HCT116 (cell line): Measurements from ENCODE around the gene MOAP1. TPM values are rescaled to one million over a fixed set of nuclear protein-coding genes. Genes with fewer than 3 reads are reported as not detected.

Experiments
- ATAC-seq: fragments of 200-7000 bp; cut with Tn5 transposase; 2 replicates; pipeline ENCODE4 v1.9.1; 2020; ENCODE audit warnings: mild to moderate bottlenecking, moderate library complexity
- BruUV-seq: library from RNA; stranded (reverse); fragments of 400-500 nt; replicated peaks from 2 replicates; lab custom pipeline; 2021; lab: Mats Ljungman, UMichigan
- CTCF ChIA-PET: fragments of 300-600 bp; sonication (Branson Sonifier 250); formaldehyde crosslinking; loops from one replicate; lab custom pipeline; 2021; ENCODE audit warnings: antibody characterized with exemption; lab: Charles Lee
- POLR2A ChIA-PET: fragments of 300-600, 350-600 bp; sonication (Branson Sonifier 250); formaldehyde crosslinking; loops from one replicate; lab custom pipeline; 2021; ENCODE audit warnings: antibody characterized with exemption; lab: Charles Lee
- RAD21 ChIA-PET, 2 experiments: fragments of 300-600 bp; sonication (Branson Sonifier 250); formaldehyde crosslinking; loops; one replicate each; lab custom pipeline; 2023; ENCODE audit warnings: low total read pairs in 2 of 2; ENCODE audit not compliant: uncharacterized antibody in 2 of 2, unreplicated experiment in 2 of 2, low non-redundant PET in 1 of 2; lab: Charles Lee
- DNase-seq: peaks from one replicate; pipeline ENCODE4 v3.0.0-alpha.2; 2010; ENCODE audit warnings: low read depth, low spot score
- H2AFZ ChIP-seq: fragments of 200-600 bp; shearing (Covaris generic), sonication (generic); 2 replicates; pipeline ENCODE4 v1.6.1; 2017; ENCODE audit warnings: low read depth, mixed run types, mixed read lengths, antibody characterized with exemption, low read length; ENCODE audit not compliant: poor library complexity, severe bottlenecking
- H3K27ac ChIP-seq: 2 replicates; pipeline ENCODE4 v1.5.1; 2012; ENCODE audit warnings: low read depth, low read length
- H3K27me3 ChIP-seq: fragments of 200-600 bp; sonication (generic); 2 replicates; pipeline ENCODE4 v1.6.1; 2016; ENCODE audit warnings: mixed run types, low read length, mixed read lengths; ENCODE audit not compliant: insufficient read depth
- H3K36me3 ChIP-seq, 2 experiments: fragments of 200-500 bp in 1 of 2; fragments of 200-600 bp in 1 of 2; sonication (Bioruptor generic) in 1 of 2; sonication (generic) in 1 of 2; 2 replicates each; pipeline versions ENCODE4 v1.5.1 to v1.6.1; 2014 to 2016; ENCODE audit warnings: low read length in 2 of 2, inconsistent platforms in 1 of 2, mixed read lengths in 1 of 2, mixed run types in 1 of 2; ENCODE audit not compliant: insufficient read depth in 2 of 2, control insufficient read depth in 1 of 2
- H3K4me1 ChIP-seq, 2 experiments: fragments of 200-600 bp in 1 of 2; sonication (generic) in 1 of 2; 2 replicates each; pipeline versions ENCODE4 v1.5.1 to v1.6.1; 2012 to 2017; ENCODE audit warnings: low read length in 2 of 2, inconsistent platforms in 1 of 2, mild to moderate bottlenecking in 1 of 2, mixed read lengths in 1 of 2, mixed run types in 1 of 2, moderate library complexity in 1 of 2; ENCODE audit not compliant: insufficient read depth in 2 of 2, control insufficient read depth in 1 of 2
- H3K4me2 ChIP-seq: fragments of 200-600 bp; sonication (generic); 2 replicates; pipeline ENCODE4 v1.6.1; 2017; ENCODE audit warnings: mixed run types, low read length, mixed read lengths
- H3K4me3 ChIP-seq, 2 experiments: fragments of 200-600 bp in 1 of 2; sonication (generic) in 1 of 2; replicated peaks in 1 of 2; 2 replicates each; pipeline ENCODE4 v1.5.1; 2011 to 2016; ENCODE audit warnings: low read length in 2 of 2, control low read depth in 1 of 2, low read depth in 1 of 2, mild to moderate bottlenecking in 1 of 2, mixed read lengths in 1 of 2, mixed run types in 1 of 2
- H3K79me2 ChIP-seq: fragments of 200-600 bp; sonication (generic); 2 replicates; pipeline ENCODE4 v1.6.1; 2017; ENCODE audit warnings: mild to moderate bottlenecking, mixed run types, low read length, moderate library complexity, mixed read lengths; ENCODE audit not compliant: insufficient read depth
- H3K9ac ChIP-seq: fragments of 200-600 bp; sonication (generic); 2 replicates; pipeline ENCODE4 v1.6.1; 2016; ENCODE audit warnings: low read length, mixed read lengths
- H3K9me2 ChIP-seq: fragments of 200-600 bp; sonication (generic), shearing (Covaris generic); 2 replicates; pipeline ENCODE4 v1.6.1; 2017; ENCODE audit warnings: mixed run types, mild to moderate bottlenecking, moderate library complexity; ENCODE audit not compliant: insufficient read depth
- H3K9me3 ChIP-seq, 2 experiments: fragments of 200-500 bp in 1 of 2; fragments of 200-600 bp in 1 of 2; sonication (Bioruptor generic) in 1 of 2; sonication (generic) in 1 of 2; 2 replicates each; pipeline ENCODE4 v1.6.1; 2014 to 2017; ENCODE audit warnings: low read length in 2 of 2, mixed read lengths in 2 of 2, inconsistent platforms in 1 of 2, low read depth in 1 of 2, mild to moderate bottlenecking in 1 of 2, mixed run types in 1 of 2, moderate library complexity in 1 of 2; ENCODE audit not compliant: control insufficient read depth in 1 of 2, insufficient read depth in 1 of 2
- H4K20me1 ChIP-seq: fragments of 200-600 bp; sonication (generic), shearing (Covaris generic); 2 replicates; pipeline ENCODE4 v1.6.1; 2017; ENCODE audit warnings: mixed run types, mild to moderate bottlenecking, moderate library complexity; ENCODE audit not compliant: insufficient read depth
- CBX3 ChIP-seq: IDR thresholded peaks from 2 replicates; pipeline ENCODE4 v1.6.1; 2012; ENCODE audit warnings: low read depth
- EGR1 ChIP-seq: IDR thresholded peaks from 2 replicates; pipeline ENCODE4 v1.6.1; 2012; ENCODE audit warnings: low read depth
- ELF1 ChIP-seq: IDR thresholded peaks from 2 replicates; pipeline ENCODE4 v1.6.1; 2012; ENCODE audit warnings: low read depth, borderline replicate concordance
- EZH2 ChIP-seq: fragments of 200-600 bp; sonication (generic); IDR thresholded peaks from 2 replicates; pipeline ENCODE4 v1.6.1; 2017; ENCODE audit warnings: antibody characterized with exemption, mixed run types
- EZH2phosphoT487 ChIP-seq: fragments of 200-600 bp; IDR thresholded peaks from 2 replicates; pipeline ENCODE4 v1.6.1; 2018; ENCODE audit warnings: antibody characterized with exemption, borderline replicate concordance
- FOSL1 ChIP-seq: IDR thresholded peaks from 2 replicates; pipeline ENCODE4 v1.6.1; 2012; ENCODE audit warnings: low read depth
- JUND ChIP-seq: IDR thresholded peaks from 2 replicates; pipeline ENCODE4 v1.6.1; 2012
- POLR2A ChIP-seq: IDR thresholded peaks from 2 replicates; pipeline ENCODE4 v1.7.0; 2011; ENCODE audit warnings: borderline replicate concordance; ENCODE audit not compliant: insufficient read depth, insufficient read length; ENCODE audit errors: extremely low read depth
- POLR2AphosphoS5 ChIP-seq: IDR thresholded peaks from 2 replicates; pipeline ENCODE4 v1.6.1; 2011; ENCODE audit warnings: mild to moderate bottlenecking, low read depth, low read length, moderate library complexity
- RAD21 ChIP-seq: IDR thresholded peaks from 2 replicates; pipeline ENCODE4 v1.6.1; 2012; ENCODE audit warnings: low read depth, mild to moderate bottlenecking
- SP1 ChIP-seq: IDR thresholded peaks from 2 replicates; pipeline ENCODE4 v1.6.1; 2012; ENCODE audit warnings: low read depth
- SRF ChIP-seq: IDR thresholded peaks from 2 replicates; pipeline ENCODE4 v1.6.1; 2012; ENCODE audit warnings: low read depth
- TCF7L2 ChIP-seq: IDR thresholded peaks from 2 replicates; pipeline ENCODE4 v1.7.0; 2011; ENCODE audit warnings: borderline replicate concordance, inconsistent platforms; ENCODE audit not compliant: insufficient read depth, insufficient read length; ENCODE audit errors: extremely low read depth
- YY1 ChIP-seq: IDR thresholded peaks from 2 replicates; pipeline ENCODE4 v1.6.1; 2011; ENCODE audit warnings: low read length, low read depth, moderate library complexity, mild to moderate bottlenecking; ENCODE audit not compliant: insufficient replicate concordance; ENCODE audit errors: extremely low read depth
- ZNF274 ChIP-seq: fragments of 200-500 bp; sonication (Bioruptor generic); IDR thresholded peaks from 2 replicates; pipeline ENCODE4 v1.6.1; 2014; ENCODE audit warnings: mild to moderate bottlenecking, low read depth, low read length, inconsistent platforms
- intact Hi-C: fragments of 100-400 bp; cut with micrococcal nuclease; formaldehyde crosslinking; loops from 2 replicates; pipeline ENCODE4 v1.10.0; 2022
- total RNA-seq: library from RNA; stranded (reverse); gene quantifications from one replicate; pipeline ENCODE4 v1.2.1, GENCODE V29; 2021; ENCODE audit not compliant: unreplicated experiment
- TF ChIP-seq, protein P1 (sequence below): IDR thresholded peaks from 2 replicates; pipeline ENCODE4 v1.6.1; 2011; ENCODE audit warnings: mild to moderate bottlenecking, low read length, moderate library complexity; ENCODE audit not compliant: insufficient replicate concordance; ENCODE audit errors: extremely low read depth
- TF ChIP-seq, protein P2 (sequence below): IDR thresholded peaks from 2 replicates; pipeline ENCODE4 v1.6.1; 2012; ENCODE audit warnings: low read depth
- TF ChIP-seq, protein P3 (sequence below), 3 experiments: fragments of 200-600 bp in 1 of 3; sonication (generic) in 1 of 3; IDR thresholded peaks in 2 of 3; conservative IDR thresholded peaks in 1 of 3; 2 replicates each; pipeline ENCODE4 v1.5.1; 2012 to 2017; ENCODE audit warnings: low read depth in 2 of 3, low read length in 2 of 3, antibody characterized with exemption in 1 of 3, borderline replicate concordance in 1 of 3, control low read depth in 1 of 3, mild to moderate bottlenecking in 1 of 3, mixed read lengths in 1 of 3, mixed run types in 1 of 3, moderate library complexity in 1 of 3; ENCODE audit not compliant: insufficient read depth in 1 of 3

MOAP1 gene
- total RNA-seq, 1 experiment from 2014 or later, result 14.2 TPM

DNA sequence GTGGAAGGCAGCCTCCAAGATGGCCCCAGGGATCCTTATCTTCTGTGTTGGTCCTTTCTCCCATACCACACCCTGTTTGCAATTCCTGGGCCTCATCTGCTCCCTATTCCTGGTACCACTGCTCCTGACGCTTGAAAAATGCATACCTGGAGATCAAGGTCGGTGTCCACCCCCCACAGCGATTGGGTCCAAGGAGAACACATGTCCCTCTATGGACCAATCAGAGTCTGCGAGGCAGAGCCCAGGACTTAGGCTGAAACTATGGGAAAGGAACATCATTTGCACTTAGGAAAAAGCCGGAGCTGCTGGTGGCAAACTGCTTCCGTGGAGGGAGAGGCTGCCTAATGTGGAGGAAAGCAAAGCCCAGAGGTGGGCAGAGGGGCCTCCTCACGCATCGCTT lies 35.7 kb downstream of the MOAP1 start (continued):
- TF ChIP-seq, protein P1, sequence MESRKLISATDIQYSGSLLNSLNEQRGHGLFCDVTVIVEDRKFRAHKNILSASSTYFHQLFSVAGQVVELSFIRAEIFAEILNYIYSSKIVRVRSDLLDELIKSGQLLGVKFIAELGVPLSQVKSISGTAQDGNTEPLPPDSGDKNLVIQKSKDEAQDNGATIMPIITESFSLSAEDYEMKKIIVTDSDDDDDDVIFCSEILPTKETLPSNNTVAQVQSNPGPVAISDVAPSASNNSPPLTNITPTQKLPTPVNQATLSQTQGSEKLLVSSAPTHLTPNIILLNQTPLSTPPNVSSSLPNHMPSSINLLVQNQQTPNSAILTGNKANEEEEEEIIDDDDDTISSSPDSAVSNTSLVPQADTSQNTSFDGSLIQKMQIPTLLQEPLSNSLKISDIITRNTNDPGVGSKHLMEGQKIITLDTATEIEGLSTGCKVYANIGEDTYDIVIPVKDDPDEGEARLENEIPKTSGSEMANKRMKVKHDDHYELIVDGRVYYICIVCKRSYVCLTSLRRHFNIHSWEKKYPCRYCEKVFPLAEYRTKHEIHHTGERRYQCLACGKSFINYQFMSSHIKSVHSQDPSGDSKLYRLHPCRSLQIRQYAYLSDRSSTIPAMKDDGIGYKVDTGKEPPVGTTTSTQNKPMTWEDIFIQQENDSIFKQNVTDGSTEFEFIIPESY, result no peak
- TF ChIP-seq POLR2AphosphoS5 (no peak), CBX3 (no peak), JUND (no peak), EZH2 (no peak), SP1 (no peak), POLR2A (no peak), TCF7L2 (no peak)
- TF ChIP-seq, all 23 proteins: peak for 0

DNA sequence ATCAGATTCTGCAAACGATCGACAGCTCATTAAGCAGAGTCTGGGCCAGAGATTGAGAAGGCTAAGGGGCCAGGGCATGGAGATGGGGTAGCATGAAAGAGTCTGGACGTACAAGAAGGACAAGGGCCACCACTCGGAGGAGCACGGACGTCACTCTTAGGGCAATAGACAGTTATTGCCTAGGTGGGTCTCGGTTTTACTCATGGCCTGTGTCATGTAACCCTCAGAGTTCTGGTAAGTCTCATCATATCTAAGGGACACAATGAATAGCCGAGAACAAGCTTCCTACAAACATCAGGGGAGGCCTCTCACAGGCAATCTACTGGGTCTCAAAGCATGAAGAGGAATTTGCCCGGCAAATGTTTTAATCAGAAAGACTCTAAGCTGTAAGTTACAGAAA lies 38.6 kb downstream of the MOAP1 start:
- POLR2A ChIA-PET, result no interaction called here
- no peak overlapping the region for H3K4me2 ChIP-seq
- no peaks in the 10 kb centered on the region for H3K79me2 ChIP-seq
- H3K27me3 ChIP-seq, result no peaks in the 10 kb centered on the region
- no peak for ATAC-seq
- H3K9me2 ChIP-seq, result no peaks in the 10 kb centered on the region
- BruUV-seq, result no TSS peak
- CTCF ChIA-PET, result interaction anchor here (1.8 kb wide), 1 partner anchor 33 kb away, joined by 7 read pairs; no protein-coding TSS in a partner anchor
- intact Hi-C loops, result no loop called here
- H3K27ac ChIP-seq, result no peak overlapping the region
- H3K36me3 ChIP-seq, result no peaks in the 10 kb centered on the region
- H3K4me1 ChIP-seq, result no peaks in the 10 kb centered on the region
- H3K9ac ChIP-seq, result no peak overlapping the region
- no peak for DNase-seq
- no peaks in the 10 kb centered on the region for H4K20me1 ChIP-seq
- H3K4me3 ChIP-seq, result no peak overlapping the region
- no peaks in the 10 kb centered on the region for H3K9me3 ChIP-seq
- RAD21 ChIA-PET, result no interaction called here
- TF ChIP-seq, protein P2, sequence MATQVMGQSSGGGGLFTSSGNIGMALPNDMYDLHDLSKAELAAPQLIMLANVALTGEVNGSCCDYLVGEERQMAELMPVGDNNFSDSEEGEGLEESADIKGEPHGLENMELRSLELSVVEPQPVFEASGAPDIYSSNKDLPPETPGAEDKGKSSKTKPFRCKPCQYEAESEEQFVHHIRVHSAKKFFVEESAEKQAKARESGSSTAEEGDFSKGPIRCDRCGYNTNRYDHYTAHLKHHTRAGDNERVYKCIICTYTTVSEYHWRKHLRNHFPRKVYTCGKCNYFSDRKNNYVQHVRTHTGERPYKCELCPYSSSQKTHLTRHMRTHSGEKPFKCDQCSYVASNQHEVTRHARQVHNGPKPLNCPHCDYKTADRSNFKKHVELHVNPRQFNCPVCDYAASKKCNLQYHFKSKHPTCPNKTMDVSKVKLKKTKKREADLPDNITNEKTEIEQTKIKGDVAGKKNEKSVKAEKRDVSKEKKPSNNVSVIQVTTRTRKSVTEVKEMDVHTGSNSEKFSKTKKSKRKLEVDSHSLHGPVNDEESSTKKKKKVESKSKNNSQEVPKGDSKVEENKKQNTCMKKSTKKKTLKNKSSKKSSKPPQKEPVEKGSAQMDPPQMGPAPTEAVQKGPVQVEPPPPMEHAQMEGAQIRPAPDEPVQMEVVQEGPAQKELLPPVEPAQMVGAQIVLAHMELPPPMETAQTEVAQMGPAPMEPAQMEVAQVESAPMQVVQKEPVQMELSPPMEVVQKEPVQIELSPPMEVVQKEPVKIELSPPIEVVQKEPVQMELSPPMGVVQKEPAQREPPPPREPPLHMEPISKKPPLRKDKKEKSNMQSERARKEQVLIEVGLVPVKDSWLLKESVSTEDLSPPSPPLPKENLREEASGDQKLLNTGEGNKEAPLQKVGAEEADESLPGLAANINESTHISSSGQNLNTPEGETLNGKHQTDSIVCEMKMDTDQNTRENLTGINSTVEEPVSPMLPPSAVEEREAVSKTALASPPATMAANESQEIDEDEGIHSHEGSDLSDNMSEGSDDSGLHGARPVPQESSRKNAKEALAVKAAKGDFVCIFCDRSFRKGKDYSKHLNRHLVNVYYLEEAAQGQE, result no peak
- TF ChIP-seq EZH2 (no peak), ZNF274 (no peak), EZH2phosphoT487 (no peak), FOSL1 (no peak), POLR2A (no peak), JUND (no peak), TCF7L2 (no peak), YY1 (no peak), EGR1 (no peak), RAD21 (no peak), CBX3 (no peak), SRF (no peak), SP1 (no peak), ELF1 (no peak)
- TF ChIP-seq, protein P3, sequence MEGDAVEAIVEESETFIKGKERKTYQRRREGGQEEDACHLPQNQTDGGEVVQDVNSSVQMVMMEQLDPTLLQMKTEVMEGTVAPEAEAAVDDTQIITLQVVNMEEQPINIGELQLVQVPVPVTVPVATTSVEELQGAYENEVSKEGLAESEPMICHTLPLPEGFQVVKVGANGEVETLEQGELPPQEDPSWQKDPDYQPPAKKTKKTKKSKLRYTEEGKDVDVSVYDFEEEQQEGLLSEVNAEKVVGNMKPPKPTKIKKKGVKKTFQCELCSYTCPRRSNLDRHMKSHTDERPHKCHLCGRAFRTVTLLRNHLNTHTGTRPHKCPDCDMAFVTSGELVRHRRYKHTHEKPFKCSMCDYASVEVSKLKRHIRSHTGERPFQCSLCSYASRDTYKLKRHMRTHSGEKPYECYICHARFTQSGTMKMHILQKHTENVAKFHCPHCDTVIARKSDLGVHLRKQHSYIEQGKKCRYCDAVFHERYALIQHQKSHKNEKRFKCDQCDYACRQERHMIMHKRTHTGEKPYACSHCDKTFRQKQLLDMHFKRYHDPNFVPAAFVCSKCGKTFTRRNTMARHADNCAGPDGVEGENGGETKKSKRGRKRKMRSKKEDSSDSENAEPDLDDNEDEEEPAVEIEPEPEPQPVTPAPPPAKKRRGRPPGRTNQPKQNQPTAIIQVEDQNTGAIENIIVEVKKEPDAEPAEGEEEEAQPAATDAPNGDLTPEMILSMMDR (IDR thresholded peaks at IDR 0.05 in 2 of 3, conservative IDR thresholded peaks at IDR 0.05 in 1 of 3; ENCODE audit: borderline replicate concordance in 1 of 3, insufficient read depth in 1 of 3, low read depth in 2 of 3, low read length in 2 of 3), result no peak
- H2AFZ ChIP-seq, result no peak overlapping the region
